GM21423 (cell line): Measurements from ENCODE around the gene CALCA.
"Not testable (repeated sequence)": the region's sequence is repeated elsewhere in the genome, so short reads cannot be mapped to it uniquely, and the experiment has no call there.

Experiments
- ATAC-seq: cut with Tn5 transposase; IDR thresholded peaks from one replicate; pipeline ENCODE4 v1.9.1; 2021; ENCODE audit warnings: mild to moderate bottlenecking, moderate library complexity; ENCODE audit not compliant: unreplicated experiment

The CALCA gene

GRCh38 chr11:14971865-14972580 lies at the start of gene CALCA:
Gene CALCA (minus strand): TSS chr11:14972351. CDS start chr11:14971192, 1,159 bp downstream.
- ATAC-seq = no peak

GRCh38 chr11:15016200-15016599 lies 44.0 kb upstream of the CALCA start:
- no peak for ATAC-seq

- ATAC-seq = no peak
These were observed 39.7 kb upstream of the CALCA start for GRCh38 chr11:15011776-15012345.

- ATAC-seq = no peak
These were observed 38.7 kb upstream of the CALCA start for GRCh38 chr11:15010865-15011264.

GRCh38 chr11:15006139-15006759 lies 34.1 kb upstream of the CALCA start:
- ATAC-seq = no peak

- ATAC-seq = not testable (repeated sequence)
These were observed 16.0 kb upstream of the CALCA start for GRCh38 chr11:14988133-14988532.

- ATAC-seq = no peak
These were observed 9.4 kb upstream of the CALCA start for GRCh38 chr11:14981507-14981906.

GRCh38 chr11:14980854-14981253 lies 8.7 kb upstream of the CALCA start:
- ATAC-seq = no peak

- no peak for ATAC-seq
These were observed 5.1 kb upstream of the CALCA start for GRCh38 chr11:14977101-14977880.

- no peak for ATAC-seq
These were observed 3.1 kb upstream of the CALCA start for GRCh38 chr11:14975252-14975587.

GRCh38 chr11:14974515-14975251 lies 2.5 kb upstream of the CALCA start:
- ATAC-seq = peak; percentile 51

- ATAC-seq = peak; percentile 55
These were observed 1.7 kb upstream of the CALCA start for GRCh38 chr11:14973621-14974514.

- ATAC-seq = no peak
These were observed 687 bp upstream of the CALCA start for GRCh38 chr11:14972581-14973495.

GRCh38 chr11:14969901-14970323 lies 2.2 kb downstream of the CALCA start:
- peak; percentile 46 for ATAC-seq

GRCh38 chr11:14967581-14968243 lies 4.4 kb downstream of the CALCA start:
- ATAC-seq = no peak

GRCh38 chr11:14956111-14956510 lies 16.0 kb downstream of the CALCA start:
- ATAC-seq = no peak

- ATAC-seq = no peak
These were observed 17.6 kb downstream of the CALCA start for GRCh38 chr11:14954581-14954980.

- no peak for ATAC-seq
These were observed 18.2 kb downstream of the CALCA start for GRCh38 chr11:14953904-14954303.
